NCI-H460 (cell line): ENCODE results near the gene MARK2. TPM values are rescaled to one million over a fixed set of nuclear protein-coding genes. Genes with fewer than 3 reads are reported as not detected.

ENCODE experiments used
- DNase-seq: peaks from one replicate; pipeline ENCODE4 v3.0.0-alpha.2; 2016; ENCODE audit warnings: low read depth; ENCODE audit errors: extremely low read depth
- small RNA-seq, 2 experiments: library from RNA; depleted of rRNA; stranded (forward); fragments of <200 nt; gene quantifications; one replicate each; pipeline ENCODE3, GENCODE V24; 2014
- total RNA-seq: library from RNA; depleted of rRNA; stranded (reverse); fragments of >200 nt; shearing (Covaris generic); gene quantifications from 2 replicates; pipeline ENCODE4 v1.2.3, GENCODE V29; 2014; rRNA removed

MARK2 gene
- total RNA-seq, 1 experiment from 2014 or later = 22.3 TPM

- no peak for DNase-seq
Measured at GRCh38 chr11:63952570-63952969, 113.7 kb downstream of the MARK2 start.

- DNase-seq = no peak
Measured at GRCh38 chr11:63958008-63958407, 119.1 kb downstream of the MARK2 start.

Small RNA genes within 50 kb of the gene (small RNA-seq; reads per million reads assigned to genes)
- 0 reads per million in 2 experiments for gene AP006289.1
- gene RN7SL596P = 0 reads per million in 2 experiments
- gene RNU6-1306P = 0 reads per million in 2 experiments

Other genes with a start within 250 kb of the MARK2 start
- gene PLAAT3, start 224.7 kb upstream of the MARK2 start, total RNA-seq = 10.3 and 13.6 TPM in 2 replicates
- 64.7 and 67.2 TPM in 2 replicates for gene ATL3, start 167.7 kb upstream of the MARK2 start, total RNA-seq
- 114 and 115 TPM in 2 replicates for gene RTN3, start 157.6 kb upstream of the MARK2 start, total RNA-seq
- 5.3 and 5.6 TPM in 2 replicates for gene ZFTA, start 70.3 kb upstream of the MARK2 start, total RNA-seq
- 15.7 and 17.4 TPM in 2 replicates for gene SPINDOC, start 25.7 kb upstream of the MARK2 start, total RNA-seq
- 4.2 and 4.5 TPM in 2 replicates for gene RCOR2, start 78.1 kb downstream of the MARK2 start, total RNA-seq
- gene NAA40, start 99.9 kb downstream of the MARK2 start, total RNA-seq = 4.7 and 5.3 TPM in 2 replicates
- gene COX8A, start 135.5 kb downstream of the MARK2 start, total RNA-seq = 418 and 605 TPM in 2 replicates
- gene OTUB1, start 147.3 kb downstream of the MARK2 start, total RNA-seq = 32.8 and 43.6 TPM in 2 replicates
- gene FLRT1, start 196.8 kb downstream of the MARK2 start, total RNA-seq = 2.7 and 3.0 TPM in 2 replicates